ENCODE results near the gene CEP70.

Gene CEP70

GRCh38 chr3:138449490-138449889 lies 144.6 kb downstream of the CEP70 start:
- no peak for DNase-seq

DNA sequence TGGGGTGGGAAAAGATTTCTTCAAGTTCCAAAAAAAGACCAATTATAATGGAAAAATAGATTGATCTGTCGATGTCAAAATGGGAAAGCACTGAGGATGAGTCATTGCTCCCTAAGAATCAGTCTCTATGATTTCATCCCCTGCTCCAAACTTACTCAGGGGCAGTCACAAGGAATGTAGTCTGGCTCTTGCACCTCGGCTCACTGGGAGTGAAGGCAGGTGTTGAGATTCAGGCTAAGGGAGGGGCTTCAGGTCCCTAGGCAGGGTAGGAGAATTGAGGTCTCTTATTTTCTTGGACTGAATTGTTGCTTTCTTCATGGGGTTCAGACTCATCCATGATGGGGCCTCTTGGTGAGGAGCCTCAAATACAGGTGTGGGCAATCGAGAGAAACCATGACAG lies 145.4 kb downstream of the CEP70 start:
- DNase-seq, result no peak

GRCh38 chr3:138445654-138446053 lies 148.4 kb downstream of the CEP70 start:
- DNase-seq, result no peak

DNA sequence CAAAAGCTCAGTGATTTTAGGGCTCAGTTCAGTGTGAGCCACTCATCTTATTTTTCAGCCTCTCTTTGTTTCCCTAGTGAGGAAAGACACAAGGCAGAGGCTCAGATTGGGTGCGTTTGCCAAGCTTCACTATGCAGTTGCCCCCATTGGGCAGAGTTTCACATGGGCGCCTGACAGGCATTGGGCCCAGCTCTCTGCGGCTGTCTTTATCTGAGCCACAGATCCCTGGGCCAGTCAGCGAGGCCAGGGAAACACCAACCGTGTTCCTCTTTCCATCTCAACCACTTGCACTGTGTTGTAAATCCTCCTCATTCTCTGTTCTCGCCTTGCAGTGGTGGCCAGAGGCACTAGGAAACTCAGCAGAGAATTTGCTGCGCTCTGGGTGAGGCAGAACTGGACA lies 148.8 kb downstream of the CEP70 start:
- no peak for DNase-seq

Measured in inflammatory macrophage treated with lipopolysaccharide for 4 hours (primary cell).